ENCODE results near the gene TBC1D1.

DNA sequence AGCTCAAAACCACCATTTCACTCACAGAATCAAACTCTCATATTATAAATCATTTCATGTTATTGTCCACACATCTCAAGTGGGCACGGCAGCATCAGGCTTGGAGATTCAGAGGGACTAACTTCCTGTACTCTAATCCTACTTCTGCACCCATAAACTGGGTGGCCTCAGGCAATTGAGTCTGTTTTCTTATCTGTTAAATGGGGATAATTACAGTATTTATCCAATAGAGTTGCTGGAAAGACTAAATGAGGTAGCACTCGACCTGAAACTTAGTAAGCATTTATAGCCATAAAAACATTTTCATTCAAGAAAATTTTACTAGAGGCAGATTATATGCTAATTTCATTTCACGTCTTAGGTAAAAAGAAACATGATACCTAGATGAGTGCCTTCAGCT is 13.0 kb downstream of the TBC1D1 start:
- no peak for TF ChIP-seq EP300 (IDR thresholded peaks at IDR 0.05; ENCODE audit: borderline replicate concordance in 1 of 2, low read depth in 2 of 2, low read length in 2 of 2)
- TF ChIP-seq, protein P1, sequence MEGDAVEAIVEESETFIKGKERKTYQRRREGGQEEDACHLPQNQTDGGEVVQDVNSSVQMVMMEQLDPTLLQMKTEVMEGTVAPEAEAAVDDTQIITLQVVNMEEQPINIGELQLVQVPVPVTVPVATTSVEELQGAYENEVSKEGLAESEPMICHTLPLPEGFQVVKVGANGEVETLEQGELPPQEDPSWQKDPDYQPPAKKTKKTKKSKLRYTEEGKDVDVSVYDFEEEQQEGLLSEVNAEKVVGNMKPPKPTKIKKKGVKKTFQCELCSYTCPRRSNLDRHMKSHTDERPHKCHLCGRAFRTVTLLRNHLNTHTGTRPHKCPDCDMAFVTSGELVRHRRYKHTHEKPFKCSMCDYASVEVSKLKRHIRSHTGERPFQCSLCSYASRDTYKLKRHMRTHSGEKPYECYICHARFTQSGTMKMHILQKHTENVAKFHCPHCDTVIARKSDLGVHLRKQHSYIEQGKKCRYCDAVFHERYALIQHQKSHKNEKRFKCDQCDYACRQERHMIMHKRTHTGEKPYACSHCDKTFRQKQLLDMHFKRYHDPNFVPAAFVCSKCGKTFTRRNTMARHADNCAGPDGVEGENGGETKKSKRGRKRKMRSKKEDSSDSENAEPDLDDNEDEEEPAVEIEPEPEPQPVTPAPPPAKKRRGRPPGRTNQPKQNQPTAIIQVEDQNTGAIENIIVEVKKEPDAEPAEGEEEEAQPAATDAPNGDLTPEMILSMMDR (IDR thresholded peaks at IDR 0.05; ENCODE audit: control extremely low read depth in 1 of 3, insufficient read depth in 1 of 3, low read depth in 1 of 3, low read length in 3 of 3) = no peak
- no peak for TF ChIP-seq TEAD4 (IDR thresholded peaks at IDR 0.05; ENCODE audit: low read depth, low read length)
- no peak for TF ChIP-seq JUND (IDR thresholded peaks at IDR 0.05; ENCODE audit: low read length)
- TF ChIP-seq SP1 (IDR thresholded peaks at IDR 0.05; ENCODE audit: low read depth, low read length) = no peak
- TF ChIP-seq, protein P2, sequence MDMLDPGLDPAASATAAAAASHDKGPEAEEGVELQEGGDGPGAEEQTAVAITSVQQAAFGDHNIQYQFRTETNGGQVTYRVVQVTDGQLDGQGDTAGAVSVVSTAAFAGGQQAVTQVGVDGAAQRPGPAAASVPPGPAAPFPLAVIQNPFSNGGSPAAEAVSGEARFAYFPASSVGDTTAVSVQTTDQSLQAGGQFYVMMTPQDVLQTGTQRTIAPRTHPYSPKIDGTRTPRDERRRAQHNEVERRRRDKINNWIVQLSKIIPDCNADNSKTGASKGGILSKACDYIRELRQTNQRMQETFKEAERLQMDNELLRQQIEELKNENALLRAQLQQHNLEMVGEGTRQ (IDR thresholded peaks at IDR 0.05; ENCODE audit: low read length) = no peak
